PC-3 (cell line): ENCODE results near the gene PRSS33.

Source experiments
- CTCF ChIP-seq: fragments of 300-600 bp; sonication (generic); conservative IDR thresholded peaks from 2 replicates; pipeline ENCODE4 v1.5.1; 2017; ENCODE audit warnings: antibody characterized with exemption, low read depth, mild to moderate bottlenecking, low read length
- EZH2 ChIP-seq: fragments of 300-600 bp; sonication (generic); IDR thresholded peaks from one replicate; pipeline ENCODE4 v1.6.1; 2017; ENCODE audit warnings: antibody characterized with exemption, mild to moderate bottlenecking, low read length; ENCODE audit not compliant: unreplicated experiment

- TF ChIP-seq CTCF: no peak
- TF ChIP-seq EZH2: no peak
These were observed 18.2 kb downstream of the PRSS33 start for GRCh38 chr16:2769100-2769529.
